GM18868 (cell line): ENCODE data around the gene TNF.
"Not testable (repeated sequence)": the region's sequence is repeated elsewhere in the genome, so short reads cannot be mapped to it uniquely, and the experiment has no call there.

Experiments
- ATAC-seq: cut with Tn5 transposase; IDR thresholded peaks from one replicate; pipeline ENCODE4 v1.9.1; 2021; ENCODE audit warnings: mild to moderate bottlenecking, moderate library complexity; ENCODE audit not compliant: unreplicated experiment

Gene TNF

DNA sequence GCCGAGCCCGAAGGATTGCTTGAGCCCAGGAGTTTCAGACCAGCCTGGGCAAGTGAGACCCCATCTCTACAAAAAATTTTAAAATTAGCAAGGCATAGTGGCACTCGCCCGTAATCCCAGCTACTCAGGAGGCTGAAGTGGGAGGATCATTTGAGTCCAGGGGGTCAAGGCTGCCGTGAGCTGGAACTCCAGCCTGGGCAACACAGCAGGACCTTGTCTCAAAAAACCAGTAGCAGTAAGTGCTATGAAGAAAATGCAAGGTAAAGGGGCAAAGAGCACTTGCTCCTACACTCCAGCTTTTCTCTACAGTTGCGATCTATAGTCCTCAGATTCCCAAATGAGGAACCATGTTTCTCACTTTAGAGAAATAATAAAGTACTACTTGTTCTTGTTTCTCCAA, 31.7 kb upstream of the TNF start:
- no peak for ATAC-seq

DNA sequence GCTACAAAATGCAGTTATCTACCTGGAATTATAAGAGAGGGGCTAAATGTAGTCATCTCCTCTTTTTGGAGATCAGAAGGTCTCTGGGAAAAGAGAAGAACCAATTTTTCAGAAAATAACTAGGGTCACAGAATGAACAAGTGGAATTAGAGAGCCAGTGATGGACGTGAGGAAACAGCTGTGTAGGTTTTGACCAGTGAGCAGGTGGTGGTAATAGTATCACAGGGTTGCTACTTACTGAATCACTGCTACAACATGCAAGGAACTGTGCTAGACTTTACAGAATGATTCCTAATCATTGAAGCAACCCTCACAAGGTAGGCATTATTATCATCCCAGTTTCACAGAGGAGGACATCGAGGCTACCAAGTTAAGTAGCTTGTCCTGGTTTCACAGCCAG, 30.7 kb upstream of the TNF start:
- no peak for ATAC-seq

DNA sequence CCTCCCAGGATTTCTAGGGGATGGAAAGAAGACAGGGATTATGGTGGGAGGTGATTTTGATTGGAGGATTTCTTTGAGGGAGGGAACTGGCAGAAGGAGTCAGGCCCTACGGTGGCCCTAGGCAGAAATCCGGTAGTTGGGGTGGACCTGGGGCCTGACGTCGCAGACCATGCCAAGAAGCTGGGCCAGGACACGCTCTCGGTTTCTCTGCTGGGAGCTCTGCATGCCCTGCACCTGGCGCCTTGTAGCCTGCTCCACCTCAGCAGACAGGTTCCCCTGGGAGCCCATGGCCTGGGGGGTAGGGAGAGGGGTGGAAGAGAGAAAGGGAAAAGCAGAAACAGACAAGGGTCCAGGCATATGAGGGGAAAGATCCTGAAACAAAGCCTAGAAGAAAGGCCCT, 30.1 kb upstream of the TNF start:
- ATAC-seq = no peak

DNA sequence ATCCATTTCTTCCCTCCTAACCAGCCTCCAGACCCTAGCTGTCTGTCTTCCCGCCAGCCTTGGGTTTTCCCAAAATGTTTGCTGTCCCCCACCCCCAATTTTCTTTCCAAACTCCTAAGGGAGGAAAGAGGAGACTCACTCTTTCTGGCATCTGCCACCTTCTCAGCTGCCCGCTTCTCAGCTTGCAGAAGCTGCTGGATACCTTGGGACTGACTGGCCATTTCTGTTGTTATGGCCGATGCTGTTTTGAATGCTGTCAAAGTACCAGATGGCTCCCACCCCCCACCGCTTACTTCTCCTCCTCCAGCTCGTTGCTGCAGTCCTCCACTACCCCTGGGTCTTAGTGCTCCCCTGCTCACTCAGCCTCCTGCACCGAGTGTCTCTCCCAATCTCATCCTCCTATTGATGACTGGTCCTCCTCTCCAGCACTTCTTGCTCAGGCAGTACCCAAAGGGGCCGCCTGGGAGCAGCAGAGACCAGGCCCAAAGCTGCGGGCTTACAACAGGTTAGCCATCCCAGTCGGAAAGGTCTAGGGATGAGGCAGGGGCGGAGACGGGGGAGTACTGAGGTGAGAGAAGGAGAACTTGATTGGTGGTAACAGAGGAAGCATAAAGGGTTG, 28.9 kb upstream of the TNF start, which contains the start of gene ATP6V1G2:
TSS of gene ATP6V1G2 (minus strand) at position 270 of the 619 bp plus-strand sequence. CDS start at position 221, 49 bp downstream.
- ATAC-seq = peak; percentile 53

DNA sequence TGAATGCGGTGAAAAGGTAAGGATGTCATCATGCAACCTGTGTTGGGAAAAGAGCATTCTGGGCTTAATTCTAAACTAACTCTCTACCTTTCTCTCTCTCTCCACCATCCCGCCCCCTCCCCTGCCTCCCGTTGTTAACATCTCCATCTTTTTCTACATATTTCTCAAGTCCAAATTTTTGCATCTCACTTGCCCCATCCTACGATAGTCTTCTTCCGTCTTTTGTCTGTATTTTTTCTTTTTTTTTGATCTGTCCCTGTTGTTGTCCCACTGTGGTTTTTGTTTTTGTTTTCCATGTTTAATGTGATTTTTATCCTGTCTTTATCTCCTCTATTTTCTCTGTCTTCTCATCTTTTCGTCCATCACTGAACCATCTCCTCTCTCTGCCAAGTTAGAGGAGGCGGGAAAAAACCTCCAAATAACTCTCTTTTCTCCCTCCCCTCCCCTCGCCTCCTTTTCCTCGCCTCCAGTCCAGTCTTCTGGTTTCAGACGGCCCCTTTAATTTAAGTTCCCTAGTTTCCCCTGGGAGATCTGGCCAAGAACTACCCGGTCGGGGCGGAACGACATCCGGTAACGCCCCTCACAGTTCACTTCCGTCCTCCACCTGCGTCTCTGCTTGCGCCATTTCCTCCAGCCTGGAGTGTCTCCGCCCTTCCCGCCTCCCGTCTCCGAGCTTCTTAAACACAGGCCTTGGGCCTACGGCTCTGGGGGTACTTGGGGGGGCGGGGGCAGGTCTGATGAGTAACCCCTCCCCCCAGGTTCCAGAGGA, 28.2 kb upstream of the TNF start, which contains the start of gene NFKBIL1:
TSS of gene NFKBIL1 (plus strand) at position 651 of the 769 bp plus-strand sequence. CDS start at position 738, 87 bp downstream.
- ATAC-seq = peak; percentile 58

DNA sequence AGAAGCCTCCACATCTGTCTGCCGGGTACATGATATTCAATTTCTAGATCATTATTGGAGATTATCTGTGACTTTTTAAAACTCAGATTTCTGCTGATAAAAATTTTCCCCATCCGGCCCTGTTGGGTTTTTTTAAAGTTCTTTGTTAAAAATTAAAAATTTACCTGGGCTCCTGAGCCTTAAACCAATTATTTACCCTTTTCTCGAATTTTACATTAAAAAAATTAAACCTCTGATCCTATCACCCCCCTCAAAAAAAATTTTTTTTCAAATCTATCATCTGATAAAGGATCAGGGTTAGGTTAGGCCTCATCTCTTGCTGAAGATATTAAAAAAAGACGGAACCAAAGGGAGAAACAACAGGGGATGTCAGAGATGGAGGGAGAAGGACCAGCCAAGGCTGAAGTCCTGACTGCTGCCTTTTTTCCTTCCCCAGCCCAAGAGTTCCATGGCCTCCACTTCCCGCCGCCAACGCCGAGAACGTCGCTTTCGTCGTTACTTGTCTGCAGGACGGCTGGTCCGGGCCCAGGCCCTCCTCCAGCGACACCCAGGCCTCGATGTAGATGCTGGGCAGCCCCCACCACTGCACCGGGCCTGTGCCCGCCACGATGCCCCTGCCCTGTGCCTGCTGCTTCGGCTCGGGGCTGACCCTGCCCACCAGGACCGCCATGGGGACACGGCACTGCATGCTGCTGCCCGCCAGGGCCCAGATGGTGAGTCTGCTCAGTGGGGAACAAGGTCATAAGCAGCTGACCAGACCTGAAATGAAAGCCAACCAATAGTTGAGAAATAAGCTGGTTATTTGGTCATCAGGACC, 27.4 kb upstream of the TNF start:
- no peak for ATAC-seq

DNA sequence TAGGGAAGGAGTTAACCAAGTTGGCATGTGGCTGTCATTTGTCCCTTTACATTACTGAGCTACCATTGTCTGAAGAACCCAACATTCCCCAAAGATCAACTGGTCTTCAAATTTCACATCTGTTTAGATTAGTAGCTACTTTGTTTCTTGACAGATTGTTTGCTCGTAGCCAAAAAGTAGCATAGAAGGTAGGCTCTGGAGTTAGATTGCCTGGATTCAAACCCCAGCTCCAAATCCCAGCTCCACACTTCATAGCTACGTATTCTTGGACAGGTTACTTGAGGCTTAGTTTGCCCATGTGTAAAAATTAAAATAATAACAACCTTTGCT, 26.9 kb upstream of the TNF start:
- ATAC-seq = no peak

DNA sequence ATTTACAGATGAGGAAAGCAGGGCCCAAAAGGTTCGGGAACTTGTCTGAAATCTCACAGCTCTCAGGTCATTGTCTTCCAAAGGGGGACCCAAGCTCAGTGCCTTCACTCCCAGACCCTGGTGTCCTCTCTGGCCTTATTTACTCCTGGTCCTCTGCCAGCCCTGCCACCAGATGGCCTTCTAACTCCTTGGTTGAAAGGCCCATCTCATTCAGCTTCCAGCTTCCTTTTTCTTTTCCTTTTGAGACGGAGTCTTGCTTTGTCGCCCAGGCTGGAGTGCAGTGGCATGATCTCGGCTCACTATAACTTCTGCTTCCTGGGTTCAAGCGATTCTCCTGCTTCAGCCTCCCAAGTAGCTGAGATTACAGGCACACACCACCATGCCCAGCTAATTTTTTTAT, 24.0 kb upstream of the TNF start:
- ATAC-seq = not testable (repeated sequence)

DNA sequence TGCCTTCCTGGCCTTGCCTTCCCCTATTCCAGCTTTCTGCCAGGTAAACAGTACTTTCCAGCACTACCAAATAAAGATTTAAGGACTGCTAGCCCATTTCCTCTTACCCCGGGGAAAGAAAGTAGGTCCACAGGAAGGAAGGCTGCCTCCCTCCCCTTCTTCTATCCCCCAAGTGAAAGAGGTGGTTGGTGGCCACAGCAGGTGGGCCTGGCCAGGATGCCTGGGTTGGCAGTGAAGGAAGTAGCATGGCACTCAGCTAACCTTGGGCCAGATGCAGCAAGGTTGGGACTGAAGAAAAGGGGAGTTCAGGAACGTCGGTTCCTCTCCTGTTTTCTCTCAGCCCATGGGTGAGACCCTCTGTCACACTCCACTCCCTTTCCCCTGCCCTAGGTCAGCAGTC, 19.1 kb upstream of the TNF start:
- ATAC-seq = no peak

DNA sequence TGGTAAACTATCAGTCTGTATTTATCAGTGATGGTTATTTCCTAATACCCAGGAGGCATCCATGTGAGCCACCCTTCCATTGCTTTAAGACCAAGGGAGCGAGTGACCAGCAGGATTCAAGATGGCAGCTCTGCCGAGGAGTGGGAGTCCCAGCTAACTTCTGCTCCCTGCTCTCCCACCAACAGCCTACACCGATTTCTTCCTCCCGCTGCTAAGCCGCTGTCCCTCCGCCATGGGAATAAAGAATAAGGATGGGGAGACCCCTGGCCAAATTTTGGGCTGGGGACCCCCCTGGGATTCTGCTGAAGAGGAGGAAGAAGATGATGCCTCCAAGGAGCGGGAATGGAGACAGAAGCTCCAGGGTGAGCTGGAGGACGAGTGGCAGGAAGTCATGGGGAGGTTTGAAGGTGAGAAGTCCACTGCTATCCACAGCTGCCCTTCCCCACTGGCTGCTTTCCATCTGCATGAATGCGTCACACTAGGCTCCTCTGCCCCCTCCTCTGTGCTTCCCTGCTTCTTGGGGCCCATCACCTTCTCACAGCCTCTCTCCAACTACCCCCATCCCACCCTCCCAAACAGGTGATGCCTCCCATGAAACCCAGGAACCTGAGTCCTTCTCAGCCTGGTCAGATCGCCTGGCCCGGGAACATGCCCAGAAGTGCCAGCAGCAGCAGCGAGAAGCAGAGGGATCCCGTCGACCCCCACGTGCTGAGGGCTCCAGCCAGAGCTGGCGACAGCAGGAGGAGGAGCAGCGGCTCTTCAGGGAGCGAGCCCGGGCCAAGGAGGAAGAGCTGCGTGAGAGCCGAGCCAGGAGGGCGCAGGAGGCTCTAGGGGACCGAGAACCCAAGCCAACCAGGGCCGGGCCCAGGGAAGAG, 17.7 kb upstream of the TNF start:
- no peak for ATAC-seq

DNA sequence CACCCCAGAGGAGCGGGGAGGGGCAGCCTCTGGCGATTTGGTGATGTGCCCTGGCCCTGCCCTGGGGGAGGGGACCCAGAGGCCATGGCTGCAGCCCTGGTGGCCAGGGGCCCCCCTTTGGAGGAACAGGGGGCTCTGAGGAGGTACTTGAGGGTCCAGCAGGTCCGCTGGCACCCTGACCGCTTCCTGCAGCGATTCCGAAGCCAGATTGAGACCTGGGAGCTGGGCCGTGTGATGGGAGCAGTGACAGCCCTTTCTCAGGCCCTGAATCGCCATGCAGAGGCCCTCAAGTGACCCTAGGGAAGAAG, 17.1 kb upstream of the TNF start:
- ATAC-seq = no peak

DNA sequence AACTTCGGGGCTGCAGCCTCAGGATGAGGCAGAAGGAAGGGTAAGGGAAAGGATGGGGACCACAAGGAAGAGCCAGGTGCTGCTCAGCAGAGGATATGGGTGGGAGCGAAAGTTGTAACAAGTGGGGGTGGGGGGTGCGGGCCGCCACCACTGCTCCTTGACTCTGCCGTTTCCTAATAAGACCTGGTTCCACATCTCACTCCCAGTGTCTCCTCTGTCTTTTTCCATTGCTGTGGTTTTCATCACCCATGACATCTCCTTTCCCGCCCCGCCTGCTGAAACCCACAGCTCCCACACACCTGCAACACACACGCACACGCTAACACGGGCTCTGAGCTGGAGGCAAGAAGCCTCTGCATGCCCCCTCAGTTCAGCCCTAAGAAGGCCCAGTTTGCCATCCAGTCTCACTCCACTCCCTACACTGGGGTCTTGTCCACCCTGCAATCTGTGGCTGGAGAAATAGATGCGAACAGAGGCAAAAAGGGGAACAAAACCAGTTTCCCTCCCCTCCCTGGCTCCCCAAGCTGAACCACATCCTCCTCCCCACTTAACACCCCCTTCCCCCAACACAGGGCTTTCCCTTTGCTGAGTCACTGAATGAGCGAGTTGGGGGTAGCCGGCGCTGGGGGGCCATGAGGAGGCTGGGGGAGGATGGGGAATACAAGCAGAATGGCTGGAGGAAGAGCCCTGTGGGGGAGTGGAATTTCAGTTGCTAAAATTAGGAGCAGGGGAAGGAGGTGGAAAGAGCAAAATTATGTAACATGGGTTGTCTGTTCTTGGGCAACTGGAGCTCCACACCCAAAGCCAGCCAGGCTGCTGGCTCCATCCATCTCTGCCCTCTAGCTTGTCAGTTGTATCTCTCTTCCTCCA, 16.5 kb upstream of the TNF start:
- ATAC-seq = peak; percentile 39

DNA sequence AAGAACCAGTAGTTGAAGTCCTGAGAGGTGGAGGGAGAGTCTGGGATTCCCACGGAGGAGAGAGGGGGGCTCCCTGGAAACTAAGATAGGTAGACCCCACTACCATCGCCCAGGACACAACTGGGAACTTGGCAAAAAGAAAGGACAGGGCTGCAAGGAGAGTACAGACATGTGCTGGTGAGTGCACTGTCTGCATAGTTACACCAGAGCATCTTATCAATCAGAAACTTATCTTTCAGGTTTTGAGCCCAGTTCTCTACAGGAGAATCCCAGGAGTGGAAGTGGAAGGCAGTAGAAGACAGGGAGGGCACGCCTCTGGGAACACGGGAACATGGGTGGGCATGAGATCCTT, 15.8 kb upstream of the TNF start:
- peak; percentile 3 for ATAC-seq

DNA sequence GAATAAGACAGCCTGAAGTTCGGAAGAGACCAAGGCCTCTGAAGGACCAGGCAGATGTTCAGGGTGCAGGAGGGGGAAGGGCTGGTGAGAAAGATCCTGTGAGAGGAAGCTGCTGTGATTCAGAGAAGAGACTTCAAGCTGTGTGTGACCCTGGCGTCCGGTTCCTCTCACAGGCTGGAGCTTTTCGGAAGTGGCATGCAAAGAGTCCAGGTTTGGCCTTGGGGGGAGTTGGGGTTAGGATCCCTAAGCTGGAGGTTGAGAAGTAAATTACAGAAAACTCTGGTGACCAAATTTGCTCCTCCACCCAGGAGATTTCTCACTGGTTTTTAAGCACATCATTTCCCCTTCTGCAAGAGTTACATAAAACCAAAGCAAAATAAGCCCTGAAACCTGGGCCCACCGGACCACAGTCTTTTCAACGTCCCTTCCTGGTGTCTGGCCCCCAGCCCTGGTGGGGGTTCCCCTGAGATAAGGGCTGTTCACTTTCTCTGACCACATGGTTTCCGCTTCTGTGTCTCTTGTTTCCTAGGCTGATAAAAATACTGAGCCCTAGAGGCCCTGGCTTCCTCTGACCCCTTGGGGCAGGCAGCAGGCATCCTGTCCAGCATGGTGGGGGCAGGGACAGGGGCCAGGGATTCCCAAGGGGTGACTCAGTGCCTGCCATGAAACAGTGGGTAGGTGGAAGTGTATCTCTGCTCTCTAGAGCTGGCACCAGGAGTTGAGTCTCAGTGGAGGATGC, 15.2 kb upstream of the TNF start:
- ATAC-seq = peak; percentile 49

DNA sequence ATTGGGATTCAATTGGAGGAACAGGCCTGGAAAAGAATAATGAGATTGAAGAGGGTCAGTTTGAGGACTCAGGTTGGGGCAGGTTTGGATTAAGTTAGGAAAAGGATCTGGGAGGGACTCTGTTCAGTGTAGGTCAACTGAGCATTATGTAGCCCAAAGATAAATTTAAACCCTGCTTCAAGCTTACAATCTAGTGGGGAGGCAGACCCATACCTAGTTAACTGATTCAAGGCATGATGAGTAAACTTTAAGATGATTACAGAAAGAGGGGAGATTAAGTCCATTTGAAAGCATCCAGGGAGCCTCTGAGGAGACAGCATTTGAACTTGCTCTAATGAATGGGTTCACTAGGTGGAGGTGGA, 14.7 kb upstream of the TNF start:
- no peak for ATAC-seq

DNA sequence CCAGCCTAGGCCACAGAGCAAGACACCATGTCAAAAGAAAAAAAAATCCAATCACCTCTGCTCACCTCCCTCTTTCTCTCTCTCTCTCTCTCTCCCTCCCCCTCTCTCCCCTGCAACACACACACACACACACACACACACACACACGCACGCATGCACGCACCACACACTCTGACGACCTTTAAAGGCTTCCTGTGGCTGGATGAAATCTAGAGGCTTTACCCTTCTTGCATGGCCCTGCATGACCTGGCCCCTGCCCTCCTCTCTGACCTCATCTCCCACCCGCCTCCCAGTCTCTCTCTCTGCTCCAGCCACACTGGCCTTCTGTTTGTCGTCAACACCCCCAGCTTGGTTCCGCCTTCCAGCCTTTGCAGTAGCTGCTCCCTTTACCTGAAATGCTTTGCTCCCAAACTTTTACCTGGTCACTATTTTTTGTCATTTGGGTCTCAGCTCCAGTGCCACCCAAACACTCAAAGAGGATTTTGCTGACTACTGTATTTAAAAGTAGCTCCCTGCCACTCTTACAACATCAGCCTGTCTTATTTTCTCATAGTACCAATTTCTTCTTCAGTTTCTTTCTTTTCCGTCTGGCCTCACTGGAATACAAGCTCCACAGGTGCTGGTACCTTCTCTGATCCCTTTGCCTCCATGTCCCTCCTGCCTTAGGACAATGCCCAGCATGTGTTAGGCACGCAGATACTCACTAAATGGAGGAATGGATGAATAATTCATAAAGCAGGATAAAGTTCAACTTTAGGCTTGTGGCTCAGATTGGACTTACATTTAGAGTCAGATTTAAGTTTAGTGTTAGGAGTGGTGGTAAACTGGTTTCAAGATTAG, 7.6 kb upstream of the TNF start:
- no peak for ATAC-seq

DNA sequence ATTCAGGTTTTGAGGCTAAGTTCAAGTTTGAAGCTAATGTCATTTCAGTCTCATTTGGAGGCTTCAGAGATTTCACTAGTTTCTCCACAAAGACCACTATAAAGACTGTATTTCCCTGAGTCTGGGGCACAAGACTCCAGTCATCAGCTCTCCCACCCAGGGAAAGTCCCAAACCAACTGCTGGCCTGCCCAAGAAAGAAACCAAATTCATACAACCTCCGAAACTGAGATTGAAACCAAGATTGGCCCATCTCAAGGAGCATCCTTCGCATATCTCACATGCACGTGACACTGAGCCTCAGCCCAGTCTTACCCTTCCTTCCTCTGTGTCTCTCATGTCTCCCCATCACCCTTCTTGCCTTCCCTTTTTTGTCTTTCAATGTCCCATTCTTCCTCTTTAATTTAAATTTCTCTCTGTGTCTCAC, 6.8 kb upstream of the TNF start:
- ATAC-seq = peak; percentile 71

DNA sequence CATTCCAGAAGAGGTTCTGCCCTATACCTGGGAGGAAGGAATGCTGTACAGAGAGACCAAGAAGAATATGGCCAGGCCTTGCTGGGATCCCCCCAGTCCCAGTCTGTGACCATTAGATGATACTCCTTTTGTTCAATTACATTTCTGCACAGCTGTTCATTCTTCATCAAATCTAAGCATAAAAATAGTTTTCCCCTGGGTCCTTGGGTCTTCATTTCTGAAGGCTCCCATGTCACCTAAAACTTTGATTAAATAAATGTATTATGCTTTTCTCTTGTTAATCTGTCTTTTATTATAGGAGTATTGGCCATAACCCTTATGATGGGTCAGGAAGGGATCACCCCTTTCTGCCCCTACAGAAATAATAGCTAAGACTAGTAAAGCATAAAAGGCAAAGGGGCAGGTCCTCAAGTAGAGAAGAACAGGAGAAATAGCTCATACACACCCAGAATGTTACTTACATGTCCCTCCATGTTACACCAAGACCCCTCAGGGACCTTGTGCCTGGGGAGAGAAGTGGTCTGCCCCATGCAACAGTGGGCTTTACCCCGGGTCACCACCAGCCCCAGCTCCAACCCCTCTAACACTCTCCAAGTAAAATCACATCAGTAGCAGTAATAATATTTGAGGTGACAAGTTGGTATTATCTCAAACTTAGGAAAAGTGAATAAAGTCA, 5.4 kb upstream of the TNF start:
- ATAC-seq = no peak
